ENCODE results near the gene PADI1.
"Not testable (repeated sequence)": the region's sequence is repeated elsewhere in the genome, so short reads cannot be mapped to it uniquely, and the experiment has no call there.

PADI1 gene

GRCh38 chr1:17218939-17219338, 14.0 kb downstream of the PADI1 start:
- DNase-seq: no peak

GRCh38 chr1:17220287-17220686, 15.4 kb downstream of the PADI1 start:
- DNase-seq: no peak

GRCh38 chr1:17222557-17222956, 17.6 kb downstream of the PADI1 start:
- DNase-seq: no peak

- no peak for DNase-seq
Measured at GRCh38 chr1:17224434-17224833, 19.5 kb downstream of the PADI1 start.

- no peak for DNase-seq
Measured at GRCh38 chr1:17225140-17225539, 20.2 kb downstream of the PADI1 start.

- DNase-seq: no peak
Measured at GRCh38 chr1:17227358-17227915, 22.5 kb downstream of the PADI1 start.

DNA sequence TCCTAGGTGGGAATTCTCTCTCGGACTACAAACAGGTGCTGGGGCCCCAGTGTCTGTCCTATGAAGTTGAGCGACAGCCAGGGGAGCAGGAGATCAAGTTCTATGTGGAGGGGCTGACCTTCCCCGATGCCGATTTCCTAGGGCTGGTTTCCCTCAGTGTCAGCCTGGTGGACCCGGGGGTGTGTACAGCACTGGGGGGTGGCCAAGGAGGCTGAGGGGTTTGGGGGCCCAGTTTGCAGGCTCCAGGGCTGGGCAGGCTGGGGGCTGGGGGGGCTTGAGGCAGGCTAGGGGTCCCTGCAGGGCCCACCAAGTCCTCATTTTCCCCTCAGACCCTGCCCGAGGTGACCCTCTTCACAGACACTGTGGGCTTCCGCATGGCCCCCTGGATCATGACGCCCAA, 23.7 kb downstream of the PADI1 start:
- no peak for DNase-seq

- DNase-seq: no peak
Measured at GRCh38 chr1:17229379-17229778, 24.5 kb downstream of the PADI1 start.

DNA sequence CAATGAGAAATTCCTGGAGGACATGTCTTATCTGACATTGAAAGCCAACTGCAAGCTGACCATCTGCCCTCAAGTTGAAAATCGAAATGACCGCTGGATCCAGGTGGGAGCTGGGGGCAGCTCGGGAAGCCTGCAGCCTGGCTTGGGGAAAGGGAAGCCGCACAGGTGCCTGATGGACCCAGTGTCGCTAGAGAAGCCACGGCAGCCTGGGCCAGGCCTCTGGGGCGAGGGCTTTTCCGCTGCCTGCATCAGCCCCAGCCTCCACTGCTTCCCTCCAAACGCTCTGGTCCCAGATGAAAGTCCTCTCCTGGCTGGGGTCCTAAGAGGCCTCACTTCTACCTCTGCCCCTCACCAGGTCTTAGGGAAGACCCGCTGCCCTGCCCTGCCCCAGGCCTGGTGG, 25.2 kb downstream of the PADI1 start:
- no peak for DNase-seq

DNA sequence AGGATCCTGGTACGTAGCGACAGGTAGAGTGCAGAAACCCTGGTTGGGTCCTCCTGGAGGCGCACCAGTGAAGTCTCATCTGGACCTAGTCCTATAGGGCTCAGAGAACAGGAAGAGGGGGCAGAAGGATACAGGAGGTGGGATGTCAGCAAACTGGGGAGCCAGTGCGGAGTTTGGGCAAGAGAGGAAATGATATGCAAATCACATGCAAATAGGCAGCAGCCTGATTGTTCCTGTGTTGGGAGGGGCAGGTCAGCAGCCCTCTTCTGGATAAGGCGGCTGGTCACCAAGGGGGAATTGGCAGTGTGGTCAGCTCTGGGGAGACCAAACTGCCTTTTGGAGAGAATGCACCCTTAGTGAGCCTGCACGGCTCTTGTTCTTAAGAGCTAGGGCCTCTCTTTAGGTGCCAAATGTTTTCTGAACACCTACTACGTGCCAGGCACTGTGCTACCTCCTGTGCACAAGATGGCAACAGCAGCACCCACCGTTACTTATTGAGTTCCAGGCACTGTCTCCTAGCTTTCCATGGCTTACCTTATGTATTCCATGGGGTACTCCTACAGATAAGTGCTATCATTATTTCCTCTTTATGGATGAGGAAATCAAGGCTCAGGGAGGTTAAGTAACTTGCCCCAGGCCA, 25.9 kb downstream of the PADI1 start:
- no peak for DNase-seq

GRCh38 chr1:17232759-17233661, 28.1 kb downstream of the PADI1 start:
- DNase-seq: no peak

GRCh38 chr1:17233675-17234320, 28.9 kb downstream of the PADI1 start:
- DNase-seq: peak in 1 of 2 donors; percentile 24

DNA sequence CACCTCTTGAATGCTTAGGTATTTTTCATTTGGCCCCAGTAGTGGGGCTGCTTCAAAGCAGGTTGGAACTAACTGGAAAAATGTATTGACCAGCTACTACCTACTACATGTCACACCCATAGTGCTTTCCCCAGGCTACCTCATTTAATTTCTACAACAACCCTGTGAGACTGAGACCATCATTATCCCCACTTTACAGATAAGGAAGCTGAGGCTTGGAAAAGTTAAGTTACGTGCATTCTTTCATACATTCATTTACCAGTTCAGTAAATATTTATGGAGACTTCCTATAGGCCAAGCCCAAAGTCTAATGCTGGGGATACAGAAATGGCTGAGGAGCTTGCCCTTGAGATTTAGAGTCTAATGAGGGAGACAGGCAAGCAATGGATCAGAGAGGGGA, 29.5 kb downstream of the PADI1 start:
- no peak for DNase-seq

DNA sequence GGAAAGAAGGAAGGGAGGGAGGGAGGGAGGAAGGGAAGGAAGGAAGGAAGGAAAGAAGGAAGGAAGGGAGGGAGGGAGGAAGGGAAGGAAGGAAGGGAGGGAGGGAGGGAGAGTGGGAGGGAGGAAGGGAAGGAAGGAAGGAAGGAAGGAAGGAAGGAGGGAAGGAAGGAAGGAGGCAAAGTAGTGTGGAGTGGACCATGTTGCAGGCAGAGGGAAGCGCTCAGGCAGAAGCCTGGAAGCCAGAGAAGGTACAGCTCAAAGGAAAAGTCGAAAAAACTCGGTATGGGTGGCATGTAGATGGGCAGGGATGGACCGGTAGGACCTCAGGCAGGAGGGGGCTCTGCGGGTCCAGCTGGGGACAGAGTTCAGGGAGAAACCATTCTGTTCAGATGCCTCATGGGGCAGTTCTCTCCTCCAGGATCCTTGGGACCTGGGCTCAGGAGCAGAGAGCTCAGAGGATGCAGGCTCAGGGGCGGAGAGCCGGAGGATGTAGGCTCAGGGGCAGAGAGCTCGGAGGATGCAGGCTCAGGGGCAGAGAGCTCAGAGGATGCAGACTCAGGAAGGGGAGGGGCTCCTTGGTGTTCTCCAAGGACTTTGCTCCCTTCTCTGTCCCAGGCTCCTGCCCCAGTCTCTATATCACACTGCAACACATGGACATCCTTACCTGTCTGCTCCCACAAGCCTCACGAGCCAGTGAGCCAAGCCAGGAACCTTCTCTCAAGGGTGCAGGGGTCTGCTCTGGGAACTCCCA, 30.4 kb downstream of the PADI1 start:
- DNase-seq: no peak

DNA sequence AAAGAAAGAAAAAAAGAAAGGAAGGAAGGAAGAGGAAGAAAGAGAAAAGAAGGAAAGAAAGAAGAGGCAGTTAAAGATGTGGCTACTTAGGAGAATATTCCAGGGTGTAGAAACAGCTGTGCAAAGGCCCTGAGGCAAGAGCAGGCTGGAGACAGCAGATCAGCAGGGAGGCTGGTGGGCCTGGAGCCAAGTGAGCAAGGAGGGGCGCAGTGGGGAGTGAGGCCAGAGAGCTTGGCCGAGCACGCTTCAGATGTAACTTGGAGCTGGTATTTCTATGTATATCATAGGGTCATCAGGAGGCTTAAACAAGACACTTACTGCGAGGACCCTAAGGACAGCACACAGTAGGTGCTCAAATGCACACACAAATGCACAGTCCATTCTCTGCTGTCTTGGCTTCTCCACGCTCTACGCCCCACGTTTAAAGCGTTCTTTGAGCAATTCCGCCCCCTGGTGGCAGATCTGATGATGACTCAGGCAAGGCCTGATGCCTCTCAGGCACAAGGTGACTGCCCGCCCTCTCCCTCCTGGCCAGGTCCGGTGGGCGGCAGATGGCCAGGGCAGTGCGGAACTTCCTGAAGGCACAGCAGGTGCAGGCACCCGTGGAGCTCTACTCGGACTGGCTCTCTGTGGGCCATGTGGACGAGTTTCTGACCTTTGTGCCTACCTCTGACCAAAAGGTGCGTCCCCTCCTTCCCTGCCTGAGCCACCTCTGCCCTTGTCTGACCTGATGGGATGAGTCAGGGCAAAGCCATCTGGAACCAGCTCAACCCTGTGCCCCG, 32.0 kb downstream of the PADI1 start:
- peak; percentile 70 to 83 for DNase-seq

DNA sequence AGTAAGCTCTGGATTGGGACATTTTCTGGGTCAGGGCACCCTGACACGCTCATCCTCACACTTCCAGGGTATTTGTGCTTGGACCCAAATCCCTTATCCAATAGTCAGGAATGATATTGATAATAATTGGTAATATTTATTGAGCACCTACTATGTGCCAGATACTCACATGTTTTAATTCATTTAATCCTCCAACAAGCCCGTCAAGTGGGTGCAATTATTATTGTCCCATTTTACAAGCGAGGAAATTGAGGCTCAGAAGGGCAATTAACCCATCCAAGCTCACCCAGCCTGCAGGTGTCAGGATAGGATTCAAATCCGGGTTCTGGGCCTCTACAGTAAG, 32.6 kb downstream of the PADI1 start:
- DNase-seq: no peak

DNA sequence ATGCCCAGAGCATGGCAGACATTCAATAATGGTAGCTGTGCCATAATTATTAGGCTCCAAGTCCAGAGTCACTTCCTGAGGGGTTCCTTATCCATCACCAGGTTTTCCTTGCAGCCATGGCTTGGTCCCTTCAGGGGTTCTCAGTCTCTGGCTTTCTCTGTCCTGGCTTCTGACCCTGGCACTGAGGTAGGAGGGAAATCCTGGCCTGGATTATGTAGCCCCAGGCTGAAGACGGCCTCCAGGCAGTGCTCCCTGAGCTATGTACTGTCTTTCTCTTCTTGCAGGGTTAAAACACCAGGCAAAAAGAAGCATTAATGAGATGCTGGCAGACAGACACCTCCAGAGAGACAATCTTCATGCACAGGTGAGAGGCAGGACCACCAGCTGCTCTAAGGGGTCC, 34.5 kb downstream of the PADI1 start:
- peak in 1 of 2 donors; percentile 4 for DNase-seq

- not testable (repeated sequence) for DNase-seq
Measured at GRCh38 chr1:17241011-17241779, 36.3 kb downstream of the PADI1 start.

DNA sequence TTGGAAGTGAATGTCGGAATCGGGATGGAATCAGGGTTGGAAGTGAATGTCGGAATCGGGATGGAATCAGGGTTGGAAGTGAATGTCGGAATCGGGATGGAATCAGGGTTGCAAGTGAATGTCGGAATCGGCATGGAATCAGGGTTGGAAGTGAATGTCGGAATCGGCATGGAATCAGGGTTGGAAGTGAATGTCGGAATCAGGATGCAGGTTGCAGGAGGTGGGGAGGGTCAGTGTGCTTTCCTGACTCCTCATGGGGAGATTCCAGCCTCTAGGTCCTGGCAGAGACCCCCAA, 36.8 kb downstream of the PADI1 start:
- not testable (repeated sequence) for DNase-seq

- no peak for DNase-seq
Measured at GRCh38 chr1:17243274-17243673, 38.3 kb downstream of the PADI1 start.
